GM19099 (cell line): ENCODE results near the gene ABLIM2.

Experiments used
- POLR2A ChIP-seq: IDR thresholded peaks from 3 replicates; pipeline ENCODE4 v1.6.1; 2011; ENCODE audit warnings: low read depth; ENCODE audit not compliant: insufficient read length; ENCODE audit errors: extremely low read depth

ABLIM2 gene

DNA sequence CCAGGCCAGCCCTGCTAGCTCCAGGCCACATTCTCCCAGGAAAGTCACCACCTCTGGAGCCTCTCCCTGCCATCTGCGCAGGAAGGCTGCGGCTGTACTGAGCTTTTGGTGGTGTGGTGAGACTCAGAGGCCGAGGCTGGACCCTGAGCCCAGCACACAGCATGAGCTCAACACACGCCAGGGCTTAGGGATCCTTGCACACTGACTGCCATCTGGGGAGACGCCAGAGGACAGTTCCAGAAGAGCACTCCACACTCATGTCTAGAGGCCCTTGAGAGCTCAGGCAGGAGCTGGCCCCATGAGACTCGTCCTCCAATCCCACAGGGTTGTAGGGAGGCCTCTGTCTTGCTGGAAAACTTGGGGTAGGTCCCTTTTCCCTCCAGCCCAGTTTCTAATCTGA, 40.6 kb downstream of the ABLIM2 start:
- TF ChIP-seq POLR2A: no peak

DNA sequence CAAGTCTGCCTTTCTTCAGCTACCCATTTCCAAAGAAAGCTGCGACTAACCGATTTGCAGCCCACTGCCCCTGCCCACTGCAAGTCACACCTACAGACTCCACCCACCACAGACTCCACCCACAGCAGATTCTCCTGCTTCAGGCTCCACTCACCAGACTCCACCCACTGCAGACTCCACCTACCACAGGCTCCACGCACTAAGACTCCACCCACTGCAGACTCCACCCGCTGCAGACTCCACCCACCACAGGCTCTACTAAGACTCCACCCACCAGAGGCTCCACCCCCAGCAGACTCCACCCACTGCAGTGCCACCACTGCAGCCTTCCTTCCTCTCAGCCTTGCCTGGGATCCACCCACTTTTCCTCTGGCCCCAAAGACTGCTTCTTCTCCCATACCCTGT, 41.3 kb downstream of the ABLIM2 start:
- TF ChIP-seq POLR2A: no peak

DNA sequence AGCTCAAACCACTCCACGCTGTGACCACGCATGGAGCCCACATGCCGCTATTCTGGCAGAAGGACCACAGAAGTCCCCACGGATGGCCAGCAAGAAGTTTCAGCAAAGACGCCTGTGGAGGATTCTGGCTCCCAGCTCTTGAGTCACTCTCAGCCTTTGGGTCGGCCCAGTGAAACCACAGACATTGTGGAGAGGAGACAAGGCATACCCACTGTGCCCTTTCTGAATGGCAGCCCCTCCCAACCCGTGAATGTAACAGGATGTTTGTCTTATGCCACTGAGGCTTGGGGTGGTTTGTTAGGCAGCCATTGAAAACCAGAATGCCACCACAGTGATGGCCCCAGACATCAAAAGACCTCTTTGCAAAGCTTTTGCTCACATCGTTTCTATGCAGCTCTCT, 42.7 kb downstream of the ABLIM2 start:
- TF ChIP-seq POLR2A: no peak

DNA sequence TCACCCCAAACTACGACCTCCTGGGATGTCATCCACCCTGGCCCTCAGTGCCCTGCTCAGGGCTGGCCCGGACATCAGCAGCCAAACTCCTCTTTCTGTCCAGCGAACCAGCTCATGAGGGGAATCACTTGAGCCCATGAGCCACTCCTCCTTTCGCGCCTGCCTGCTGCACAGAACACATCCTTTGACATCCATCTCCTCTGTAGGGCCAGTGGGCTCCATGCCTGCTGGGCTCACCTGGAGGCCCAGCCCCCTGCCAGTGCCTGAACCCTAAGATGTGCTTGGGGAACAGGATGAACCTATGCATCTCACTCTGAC, 43.5 kb downstream of the ABLIM2 start:
- no peak for TF ChIP-seq POLR2A

DNA sequence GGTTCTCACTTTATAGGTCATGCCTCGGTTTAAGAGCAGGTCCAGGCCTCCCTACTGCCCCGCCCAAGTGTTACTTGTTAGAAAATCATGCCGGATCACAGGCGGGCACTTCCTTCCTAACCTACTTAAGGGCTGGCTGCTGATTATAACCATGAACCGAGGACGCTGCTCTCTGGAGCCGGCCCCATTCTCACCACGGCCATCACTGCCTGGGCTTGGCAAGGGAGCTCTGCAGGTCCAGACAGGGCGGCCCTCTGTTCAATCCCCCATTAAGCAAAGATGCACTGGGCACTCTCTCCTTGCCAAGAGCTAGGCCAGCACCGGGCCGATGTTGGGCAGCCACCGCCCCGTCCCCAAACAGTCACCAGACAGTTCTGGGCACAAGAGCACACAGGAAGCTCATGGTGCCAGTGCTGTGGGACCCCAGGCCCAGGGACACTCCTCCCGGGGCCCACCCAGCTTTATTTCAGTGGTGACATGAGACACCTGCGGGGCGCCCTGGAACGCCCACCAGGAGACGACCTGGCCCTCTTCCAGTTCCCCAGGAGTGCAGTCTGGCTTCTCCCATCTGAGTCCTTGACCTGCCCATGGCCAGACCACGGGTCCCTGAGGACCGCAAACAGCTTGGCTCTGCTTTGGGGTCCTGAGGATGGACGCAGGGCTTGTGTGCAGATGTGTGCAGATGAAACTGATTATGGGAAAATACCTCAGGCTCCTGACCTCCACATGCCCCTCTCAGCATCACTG, 44.0 kb downstream of the ABLIM2 start:
- no peak for TF ChIP-seq POLR2A

DNA sequence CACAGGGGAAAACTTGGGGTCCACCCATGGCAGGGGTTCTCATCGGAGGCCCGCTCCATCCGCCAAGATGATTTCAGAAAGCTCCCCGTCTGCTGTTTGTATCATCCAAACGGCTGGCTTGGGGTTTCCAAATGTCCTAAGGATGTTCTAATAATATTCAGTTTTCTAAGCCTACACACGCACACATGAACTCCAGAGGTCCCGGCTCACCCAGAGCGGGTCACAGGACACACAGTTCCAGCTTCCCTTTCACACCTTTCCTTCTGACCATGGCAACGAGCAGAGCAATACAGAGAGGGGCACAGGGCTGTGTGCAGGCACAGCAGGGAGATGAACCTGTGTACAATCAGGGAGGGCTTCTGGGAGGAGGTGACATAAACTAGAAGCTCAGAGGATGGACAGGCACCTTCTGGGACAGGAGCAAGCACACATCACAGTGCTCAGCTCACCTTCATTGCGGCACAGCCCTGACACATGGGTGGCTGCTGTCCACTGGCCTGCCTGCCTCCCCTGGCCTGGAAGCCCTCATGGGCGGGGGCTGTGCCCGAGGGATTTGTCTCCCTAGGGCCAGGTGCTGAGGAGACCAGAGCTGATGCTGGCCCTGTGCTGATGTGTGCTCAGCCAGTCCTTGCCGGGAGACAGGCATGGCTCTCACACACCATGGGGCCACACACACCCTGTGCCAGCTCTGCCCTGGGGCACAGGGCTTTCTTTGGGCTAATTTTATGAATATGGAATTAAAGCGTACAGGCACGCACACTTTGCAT, 44.8 kb downstream of the ABLIM2 start:
- TF ChIP-seq POLR2A: no peak

DNA sequence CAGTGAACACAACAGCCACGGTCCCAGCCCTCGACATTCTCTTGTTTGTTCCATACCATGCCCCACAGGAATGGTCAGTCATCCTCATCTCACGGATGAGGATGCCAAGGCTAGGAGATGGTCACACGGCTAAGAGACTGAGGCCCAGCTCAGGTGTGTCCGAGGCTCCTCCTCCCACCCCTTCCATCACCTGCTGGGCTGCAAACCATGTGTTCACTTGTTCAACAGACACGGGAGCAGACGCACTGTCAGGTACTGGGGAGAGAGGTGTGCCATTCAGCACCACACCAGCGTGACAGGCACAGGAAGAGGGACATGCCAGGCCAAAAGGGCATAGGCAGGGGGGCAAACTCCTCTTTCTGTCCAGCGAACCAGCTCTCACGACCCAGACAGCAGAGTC, 45.9 kb downstream of the ABLIM2 start:
- TF ChIP-seq POLR2A: no peak

DNA sequence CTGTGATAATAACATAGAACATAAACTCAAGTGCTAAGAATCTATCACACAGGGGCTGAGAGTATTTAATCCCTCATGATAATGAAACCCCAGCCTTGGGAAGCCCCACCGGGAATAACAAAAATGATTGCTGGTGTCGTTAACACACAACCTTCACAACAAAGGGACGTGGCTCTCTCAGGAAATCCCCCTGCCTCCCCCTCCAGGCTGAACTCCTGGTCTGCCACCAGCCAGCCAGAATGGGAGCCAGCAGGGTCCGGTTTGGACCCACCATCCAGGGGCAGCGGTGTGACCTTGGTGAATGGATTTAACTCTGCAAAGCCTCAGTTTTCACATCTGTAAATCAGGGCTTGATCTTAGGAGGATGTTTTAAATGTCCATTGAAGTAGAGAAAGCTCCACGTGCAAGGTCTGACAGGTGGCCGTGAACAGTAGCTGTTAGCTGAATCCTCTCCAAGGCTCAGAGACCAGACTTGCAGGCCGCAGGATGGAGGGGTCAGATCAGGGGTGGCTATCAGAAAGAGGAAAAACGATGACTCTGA, 46.5 kb downstream of the ABLIM2 start:
- no peak for TF ChIP-seq POLR2A

DNA sequence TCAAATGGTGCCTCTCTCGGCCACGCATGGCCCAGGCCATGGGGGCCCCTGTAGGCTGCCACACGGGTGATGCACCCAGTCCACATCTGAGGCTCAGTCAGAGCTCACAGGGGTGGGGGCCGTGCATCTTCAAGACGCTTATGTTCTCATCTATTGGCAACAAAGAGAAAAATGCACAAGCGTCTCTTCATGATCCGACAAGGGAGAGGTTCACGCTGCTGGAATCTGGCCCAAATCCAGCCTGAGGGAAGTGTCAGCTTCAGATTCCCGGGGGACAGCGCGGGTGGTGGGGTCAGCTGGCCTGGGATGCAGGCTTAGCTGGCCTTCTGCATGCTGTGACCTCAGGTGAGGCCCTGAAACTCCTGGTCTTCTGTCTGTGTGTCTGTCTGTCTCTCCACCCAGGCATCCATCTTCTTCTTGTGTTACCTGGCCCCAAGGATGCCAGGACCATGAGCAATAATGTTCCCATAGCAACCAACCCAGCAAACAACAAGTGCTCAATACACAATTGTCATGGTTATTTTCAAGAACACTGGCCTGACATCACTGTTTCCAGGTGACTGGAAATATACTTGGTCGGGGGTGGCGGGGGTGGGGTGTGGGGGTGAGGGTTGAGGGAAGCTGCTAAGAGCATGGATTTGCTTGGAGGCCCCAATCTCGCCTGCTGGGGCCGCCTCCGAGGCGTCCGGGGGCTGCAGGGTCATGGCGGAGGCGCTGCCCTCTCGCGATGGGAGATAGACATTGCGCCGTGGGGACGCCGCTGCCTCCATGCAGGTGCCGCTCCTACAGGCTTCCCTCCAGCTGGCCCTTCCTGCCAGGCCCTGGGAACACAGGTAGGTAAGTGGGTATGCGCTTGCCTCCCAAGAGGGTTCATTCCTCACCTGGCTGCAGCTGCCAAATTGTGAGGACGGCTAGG, 48.3 kb downstream of the ABLIM2 start:
- no peak for TF ChIP-seq POLR2A

DNA sequence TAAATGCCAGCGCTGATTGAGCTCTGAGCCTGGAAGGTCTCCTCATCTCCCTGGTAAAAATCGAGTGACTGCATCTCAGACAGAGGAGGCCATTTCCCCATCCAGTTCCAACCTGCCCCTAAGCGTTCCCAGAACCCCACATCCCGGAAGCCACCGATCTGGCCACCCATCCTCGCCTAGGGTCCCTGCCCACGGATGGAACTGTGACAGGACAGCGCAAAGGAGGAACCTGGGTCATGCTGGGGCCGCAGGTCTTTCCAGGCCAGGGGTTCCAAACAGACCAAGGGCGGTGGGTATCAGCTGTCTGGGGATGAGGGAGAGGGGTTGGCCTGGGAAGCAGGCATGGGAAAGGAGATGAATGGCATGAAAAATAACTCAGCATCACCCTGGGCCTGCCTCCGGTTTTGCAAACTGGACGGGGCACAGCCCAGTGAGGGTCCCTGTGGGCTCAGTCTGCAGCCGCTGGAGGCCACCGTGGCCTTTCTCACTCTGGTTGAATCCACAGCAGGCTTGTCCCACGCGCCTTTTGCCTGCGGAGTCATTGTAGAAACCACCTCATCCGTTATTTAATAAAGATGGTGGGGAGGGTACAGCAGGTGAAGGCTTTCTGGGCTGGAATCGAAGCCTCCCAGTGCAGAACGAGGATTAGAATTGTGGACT, 49.1 kb downstream of the ABLIM2 start:
- TF ChIP-seq POLR2A: no peak

DNA sequence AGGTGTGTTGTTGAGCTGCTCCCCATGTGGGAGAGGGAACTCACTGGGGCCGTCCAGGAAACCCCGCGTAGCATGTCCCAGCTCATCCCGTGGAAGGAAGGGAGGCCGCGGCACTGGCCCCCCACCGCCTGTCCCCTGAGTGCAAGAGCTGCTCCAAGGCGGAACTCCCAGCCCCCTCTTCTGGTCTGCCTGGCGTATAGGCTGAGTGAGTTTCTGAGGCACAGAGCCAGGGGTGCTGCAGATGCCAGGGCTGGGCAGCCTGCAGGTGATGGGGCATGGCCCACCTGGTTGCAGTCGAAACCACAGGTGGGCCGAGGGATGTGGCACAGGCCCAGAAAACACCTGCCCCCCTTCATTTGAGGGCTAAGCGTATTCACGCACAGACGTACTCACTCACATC, 49.6 kb downstream of the ABLIM2 start:
- TF ChIP-seq POLR2A: no peak

DNA sequence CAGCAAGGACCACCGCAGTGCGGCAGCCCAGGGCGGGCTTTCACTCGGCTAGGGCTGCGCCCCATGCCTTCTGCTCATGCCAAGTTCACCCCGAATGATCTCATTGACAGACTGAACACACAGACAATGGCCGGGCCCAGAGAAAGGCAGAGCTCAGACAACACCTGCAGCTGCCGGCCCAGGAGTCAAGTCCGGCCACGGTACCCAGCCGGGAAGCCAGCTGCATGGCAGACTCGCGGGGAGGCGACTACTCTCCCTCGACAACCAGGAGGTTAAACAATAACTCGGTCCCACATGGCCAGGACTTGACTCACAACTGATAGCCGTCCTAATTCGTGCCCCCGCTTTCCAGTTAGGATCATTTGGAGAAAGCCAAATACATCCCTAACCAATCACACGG, 50.4 kb downstream of the ABLIM2 start:
- no peak for TF ChIP-seq POLR2A

DNA sequence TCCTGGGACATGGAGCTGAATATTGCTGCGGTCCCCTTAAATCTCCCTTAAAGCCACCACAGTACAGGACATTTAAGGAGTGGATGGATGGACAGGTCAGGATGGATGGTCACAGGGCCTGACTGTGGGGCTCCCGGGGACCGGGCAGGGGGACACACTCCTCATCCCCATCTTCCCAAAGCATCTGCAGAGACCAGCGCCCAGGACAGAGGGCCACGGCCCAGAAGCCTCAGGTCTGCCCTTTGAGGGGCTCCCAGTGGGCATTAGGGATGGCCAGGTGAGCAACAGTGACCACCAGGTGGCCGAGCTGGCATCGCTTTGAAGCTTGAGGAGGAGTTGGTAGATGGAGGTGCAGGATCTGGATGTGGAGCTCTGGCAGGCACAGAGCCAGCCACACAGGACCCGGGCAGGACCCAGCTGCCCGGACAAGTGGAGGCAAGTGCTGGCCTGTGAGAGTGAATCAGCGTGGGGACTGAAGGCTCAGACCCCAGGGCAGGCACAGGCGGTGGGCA, 51.4 kb downstream of the ABLIM2 start:
- no peak for TF ChIP-seq POLR2A

DNA sequence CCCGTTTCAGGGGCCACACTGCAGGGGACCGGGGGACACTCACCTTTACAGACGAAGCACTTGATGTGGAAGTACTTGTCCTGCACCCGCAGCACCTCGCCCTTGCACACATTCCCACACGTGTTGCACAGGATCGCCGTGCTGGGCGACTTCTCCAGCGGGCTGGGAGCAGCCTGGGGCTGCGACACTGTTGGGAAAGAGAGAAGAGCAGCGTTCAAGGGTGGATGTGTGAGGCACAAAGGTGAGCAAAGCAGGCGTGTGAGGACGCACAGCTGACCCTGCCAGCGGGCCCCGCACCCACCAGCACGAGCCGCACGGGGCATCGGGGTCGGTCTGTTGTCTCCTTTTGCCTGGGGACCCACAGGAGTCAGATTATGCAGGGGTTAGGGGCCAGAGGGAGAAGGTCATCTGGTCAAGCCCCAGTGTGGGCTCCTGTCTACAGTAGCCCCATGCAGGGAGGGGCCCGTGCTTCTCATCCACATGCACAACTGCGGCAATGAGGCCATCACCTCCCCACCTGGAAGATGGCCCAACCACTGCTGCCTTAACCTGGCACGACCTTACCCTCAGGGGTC, 52.1 kb downstream of the ABLIM2 start:
- no peak for TF ChIP-seq POLR2A

DNA sequence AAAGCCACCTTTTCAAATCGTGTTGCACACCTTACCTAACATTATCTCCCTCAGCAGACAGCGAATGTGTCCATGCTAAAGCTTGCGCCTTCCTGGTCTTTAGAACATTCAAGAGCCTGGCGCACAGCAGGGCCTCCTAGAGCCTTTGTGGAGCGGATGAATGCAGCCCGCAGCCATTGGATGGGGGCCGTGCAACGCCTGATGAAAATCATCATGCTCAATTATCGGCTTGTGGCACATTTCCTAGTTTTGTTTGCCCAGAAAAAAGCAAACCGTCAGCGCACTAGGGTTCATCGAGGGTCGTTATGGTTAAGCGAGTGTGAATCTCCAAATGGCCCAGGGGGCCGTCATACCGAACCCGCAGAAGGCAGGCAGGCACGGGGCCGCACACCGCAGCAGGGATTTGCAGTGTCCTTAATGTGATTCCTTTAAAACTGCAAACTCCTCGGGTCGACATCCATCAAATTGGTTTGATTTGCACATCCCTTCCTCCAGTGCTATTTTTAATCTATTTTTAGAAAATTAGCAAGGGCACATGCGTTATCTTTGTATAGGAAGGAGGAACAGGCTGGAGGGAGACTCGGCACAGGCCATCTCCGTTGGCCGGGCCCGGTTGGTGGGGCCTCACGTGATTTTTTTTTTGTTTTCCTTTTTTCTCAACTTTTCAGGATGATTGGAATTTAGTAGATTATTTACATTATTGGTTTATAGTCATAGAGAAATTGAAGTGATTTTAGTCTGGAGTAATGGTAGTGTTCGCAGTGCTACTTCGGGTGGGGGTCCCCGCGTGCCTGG, 53.1 kb downstream of the ABLIM2 start:
- no peak for TF ChIP-seq POLR2A
